ENCODE measurements around the gene GCN1.

GRCh38 chr12:120190985-120191480 is 3.5 kb downstream of the GCN1 start:
- TF ChIP-seq CTCF (conservative IDR thresholded peaks at IDR 0.05; ENCODE audit: low read length) = no peak
- TF ChIP-seq EZH2phosphoT487 (IDR thresholded peaks at IDR 0.05; ENCODE audit: borderline replicate concordance, low read depth, low read length) = no peak

All from OCI-LY7 (cell line).